Tibial artery (tissue), 4 donors: ENCODE results near the gene TIGD4.

Experiments used
- DNase-seq, 2 donors: peaks; one replicate each; pipeline ENCODE4 v3.0.0-alpha.2; 2019
- H3K27ac ChIP-seq, 2 donors: fragments of 200-600 bp; sonication (generic) in 1 of 2; 1 replicate in 1 of 2; 2 replicates in 1 of 2; pipeline ENCODE4 v1.5.1; 2018 to 2019; ENCODE audit warnings: mild to moderate bottlenecking in 1 of 2
- H3K27me3 ChIP-seq, 2 donors: fragments of 200-600 bp; sonication (generic) in 1 of 2; one replicate each; pipeline versions ENCODE4 v1.5.1 to v1.6.0; 2016 to 2019
- H3K36me3 ChIP-seq, 3 donors: fragments of 200-600 bp; sonication (generic) in 2 of 3; one replicate each; pipeline ENCODE4 v1.5.1; 2016 to 2019; ENCODE audit warnings: mild to moderate bottlenecking in 2 of 3
- H3K4me1 ChIP-seq, 4 donors: fragments of 200-600 bp; sonication (generic) in 2 of 4; 1 replicate in 3 of 4; 2 replicates in 1 of 4; pipeline ENCODE4 v1.5.1; 2016 to 2019
- H3K4me3 ChIP-seq, 2 donors: fragments of 200-600 bp; sonication (generic) in 1 of 2; 1 replicate in 1 of 2; 2 replicates in 1 of 2; pipeline ENCODE4 v1.5.1; 2018 to 2019; ENCODE audit warnings: mild to moderate bottlenecking in 2 of 2
- H3K9me3 ChIP-seq, 3 donors: fragments of 200-600 bp; sonication (generic) in 1 of 3; one replicate each; pipeline ENCODE4 v1.5.1; 2016 to 2019
- intact Hi-C: fragments of 100-400 bp; cut with DNase I; formaldehyde crosslinking; loops from one replicate; pipeline ENCODE4 v1.15.0; 2023; ENCODE audit warnings: low total_unique reads
- TF ChIP-seq, protein P1 (sequence below), 2 experiments: fragments of 200-600 bp in 1 of 2; fragments of 450-650 bp in 1 of 2; IDR thresholded peaks; one replicate each; pipeline ENCODE4 v1.5.1; 2017 to 2019; ENCODE audit warnings: antibody characterized with exemption in 2 of 2, mild to moderate bottlenecking in 1 of 2, moderate library complexity in 1 of 2

Gene TIGD4

DNA sequence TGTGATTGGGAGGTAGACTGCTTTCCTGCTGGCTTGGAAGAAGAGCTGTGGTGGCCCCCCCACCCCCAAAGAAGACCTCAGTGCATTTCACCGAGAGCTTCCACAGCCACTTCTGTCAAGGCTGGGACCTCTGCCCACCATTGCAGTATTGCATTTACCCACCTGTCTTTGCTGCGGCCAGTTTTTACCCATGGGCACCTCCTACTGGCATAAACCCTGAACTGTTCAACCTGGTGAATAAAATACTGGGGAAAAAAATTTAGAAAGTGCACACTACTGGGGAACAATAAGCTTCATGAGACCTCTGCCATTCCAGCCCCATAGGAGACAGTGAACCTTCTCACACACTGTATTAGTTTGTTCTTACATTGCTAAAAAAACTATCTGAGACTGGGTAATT is 40.5 kb upstream of the TIGD4 start:
- H3K27me3 ChIP-seq = no peaks in the 10 kb centered on the region
- no peak overlapping the region for H3K4me3 ChIP-seq
- TF ChIP-seq, protein P1, sequence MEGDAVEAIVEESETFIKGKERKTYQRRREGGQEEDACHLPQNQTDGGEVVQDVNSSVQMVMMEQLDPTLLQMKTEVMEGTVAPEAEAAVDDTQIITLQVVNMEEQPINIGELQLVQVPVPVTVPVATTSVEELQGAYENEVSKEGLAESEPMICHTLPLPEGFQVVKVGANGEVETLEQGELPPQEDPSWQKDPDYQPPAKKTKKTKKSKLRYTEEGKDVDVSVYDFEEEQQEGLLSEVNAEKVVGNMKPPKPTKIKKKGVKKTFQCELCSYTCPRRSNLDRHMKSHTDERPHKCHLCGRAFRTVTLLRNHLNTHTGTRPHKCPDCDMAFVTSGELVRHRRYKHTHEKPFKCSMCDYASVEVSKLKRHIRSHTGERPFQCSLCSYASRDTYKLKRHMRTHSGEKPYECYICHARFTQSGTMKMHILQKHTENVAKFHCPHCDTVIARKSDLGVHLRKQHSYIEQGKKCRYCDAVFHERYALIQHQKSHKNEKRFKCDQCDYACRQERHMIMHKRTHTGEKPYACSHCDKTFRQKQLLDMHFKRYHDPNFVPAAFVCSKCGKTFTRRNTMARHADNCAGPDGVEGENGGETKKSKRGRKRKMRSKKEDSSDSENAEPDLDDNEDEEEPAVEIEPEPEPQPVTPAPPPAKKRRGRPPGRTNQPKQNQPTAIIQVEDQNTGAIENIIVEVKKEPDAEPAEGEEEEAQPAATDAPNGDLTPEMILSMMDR (IDR thresholded peaks at IDR 0.05) = no peak
- H3K4me1 ChIP-seq = peaks cover 0 to 17% (median 5%) of the 10 kb centered on the region in 4 donors
- peaks cover 0 to 21% (median 18%) of the 10 kb centered on the region in 3 donors for H3K36me3 ChIP-seq
- no peak for DNase-seq
- intact Hi-C loops = no loop called here
- peaks cover 0 to 6% (median 0%) of the 10 kb centered on the region in 3 donors for H3K9me3 ChIP-seq
- no peak overlapping the region for H3K27ac ChIP-seq

DNA sequence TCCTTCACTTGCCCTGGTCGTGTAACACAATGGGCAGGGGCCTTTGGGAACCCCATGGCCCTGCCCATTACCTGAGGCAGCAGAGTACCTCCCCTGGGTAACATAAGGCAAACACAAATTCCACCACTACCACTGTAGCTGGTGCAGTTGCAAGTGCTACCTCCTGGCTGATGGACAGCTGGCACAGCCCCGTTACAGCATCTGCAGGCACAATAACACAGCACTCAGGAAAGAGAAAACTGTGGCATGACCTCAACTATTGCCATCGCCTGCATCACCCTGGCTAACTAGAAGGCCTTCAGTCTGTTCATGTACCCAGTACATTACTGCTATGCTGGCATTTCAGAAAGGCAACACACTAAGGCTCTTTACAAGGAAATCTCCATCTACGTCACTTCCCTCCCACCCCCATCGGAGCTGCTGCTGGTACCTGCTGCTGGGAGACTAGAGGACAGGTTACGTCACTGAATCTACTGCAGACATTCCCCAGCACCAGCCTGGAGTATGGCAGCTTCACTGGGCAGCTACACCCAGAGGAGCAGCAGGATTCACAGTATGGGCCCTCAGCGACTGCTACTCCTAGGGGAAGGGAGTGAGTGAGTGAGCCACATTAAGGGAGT is 39.6 kb upstream of the TIGD4 start:
- Histone ChIP-seq H3K36me3 (peaks cover 0 to 21% (median 18%) of the 10 kb centered on the region in 3 donors), H3K9me3 (peaks cover 0 to 6% (median 0%) of the 10 kb centered on the region in 3 donors), H3K4me1 (peaks cover 0 to 17% (median 5%) of the 10 kb centered on the region in 4 donors), H3K4me3 (no peak overlapping the region), H3K27me3 (no peaks in the 10 kb centered on the region), H3K27ac (no peak overlapping the region)
- TF ChIP-seq, protein P1 (IDR thresholded peaks at IDR 0.05) = no peak
- intact Hi-C loops = no loop called here
- no peak for DNase-seq

DNA sequence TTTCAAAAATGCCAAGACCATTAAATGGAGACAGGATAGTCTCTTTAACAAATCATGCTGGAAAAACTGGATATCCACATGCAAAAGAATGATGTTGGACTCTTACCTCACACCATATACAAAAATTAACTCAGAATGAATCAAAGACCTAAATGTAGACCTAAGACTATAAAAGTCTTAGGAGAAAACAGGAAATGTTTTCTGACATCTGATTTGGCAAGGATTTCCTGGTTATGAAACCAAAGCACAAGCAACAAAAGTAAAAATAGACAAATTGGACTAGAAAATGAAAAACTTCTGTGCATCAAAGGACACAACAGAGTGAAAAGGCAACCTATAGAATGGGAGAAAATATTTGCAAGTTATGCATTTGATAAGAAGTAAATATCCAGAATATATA is 37.8 kb upstream of the TIGD4 start:
- peaks cover 0 to 6% (median 0%) of the 10 kb centered on the region in 3 donors for H3K9me3 ChIP-seq
- intact Hi-C loops = no loop called here
- H3K4me3 ChIP-seq = no peak overlapping the region
- no peak overlapping the region for H3K27ac ChIP-seq
- peaks cover 0 to 21% (median 20%) of the 10 kb centered on the region in 3 donors for H3K36me3 ChIP-seq
- no peaks in the 10 kb centered on the region for H3K27me3 ChIP-seq
- TF ChIP-seq, protein P1 (IDR thresholded peaks at IDR 0.05) = no peak
- DNase-seq = no peak
- H3K4me1 ChIP-seq = peaks cover 0 to 17% (median 5%) of the 10 kb centered on the region in 4 donors

DNA sequence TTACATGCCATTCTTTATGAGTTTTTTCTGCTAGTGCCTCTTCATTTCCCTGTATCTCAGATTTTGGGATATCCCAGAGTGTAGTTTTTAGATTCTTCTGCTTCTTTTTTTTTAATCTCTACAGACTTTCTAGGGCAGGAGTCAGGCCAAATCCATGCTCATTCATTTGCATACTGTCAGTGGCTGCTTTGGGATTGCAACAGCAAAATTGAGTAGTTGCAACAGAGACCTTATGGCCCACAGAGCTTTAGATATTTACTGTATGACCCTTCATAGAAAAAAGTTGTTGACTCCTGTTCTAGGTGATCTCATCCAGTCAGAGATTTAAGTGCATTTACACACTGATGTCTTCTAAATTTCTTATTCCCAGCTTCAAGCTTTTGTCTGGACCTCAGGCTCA is 35.5 kb upstream of the TIGD4 start:
- peaks cover 0 to 28% (median 19%) of the 10 kb centered on the region in 3 donors for H3K36me3 ChIP-seq
- intact Hi-C loops = no loop called here
- no peak overlapping the region for H3K4me3 ChIP-seq
- TF ChIP-seq, protein P1 (IDR thresholded peaks at IDR 0.05) = no peak
- H3K27ac ChIP-seq = no peak overlapping the region
- no peak for DNase-seq
- no peaks in the 10 kb centered on the region for H3K27me3 ChIP-seq
- H3K9me3 ChIP-seq = peaks cover 0 to 6% (median 0%) of the 10 kb centered on the region in 3 donors
- H3K4me1 ChIP-seq = peaks cover 0 to 17% (median 5%) of the 10 kb centered on the region in 4 donors

DNA sequence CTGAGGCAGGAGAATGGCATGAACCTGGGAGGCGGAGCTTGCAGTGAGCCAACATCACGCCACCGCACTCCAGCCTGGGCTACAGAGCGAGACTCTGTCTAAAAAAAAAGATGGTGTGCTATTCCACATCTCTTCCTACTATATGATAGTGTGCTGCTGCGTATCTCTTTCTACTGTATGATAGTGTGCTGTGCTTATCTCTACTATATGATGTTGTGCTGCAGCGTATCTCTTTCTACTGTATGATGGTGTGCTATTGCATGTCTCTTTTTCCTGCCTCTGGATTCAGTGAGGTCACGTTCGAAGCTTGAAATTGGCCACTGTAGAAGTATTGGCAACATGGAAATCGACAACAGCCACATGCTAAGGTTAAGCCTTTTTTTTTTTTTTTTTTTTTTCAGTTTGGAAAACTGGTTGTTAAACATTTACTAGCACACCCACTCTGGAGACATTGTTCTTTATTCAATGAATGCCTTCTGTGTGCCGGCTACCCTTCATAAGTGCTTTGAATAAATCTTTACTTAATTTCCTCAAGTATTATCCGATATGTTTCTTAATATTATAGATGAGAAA is 31.3 kb upstream of the TIGD4 start:
- DNase-seq = no peak

More for the DNA sequence above, 31.3 kb upstream of the TIGD4 start:
- Histone ChIP-seq H3K36me3 (peaks cover 0 to 10% (median 0%) of the 10 kb centered on the region in 3 donors), H3K4me3 (no peak overlapping the region), H3K27ac (no peak overlapping the region), H3K9me3 (no peaks in the 10 kb centered on the region), H3K27me3 (no peaks in the 10 kb centered on the region), H3K4me1 (peaks cover 0 to 12% (median 7%) of the 10 kb centered on the region in 4 donors)
- TF ChIP-seq, protein P1 (IDR thresholded peaks at IDR 0.05) = no peak
- intact Hi-C loops = no loop called here
